NCI-H1417 treated with DMSO at 0.1 percent for 48 hours (cell line): Measurements from ENCODE around the gene ZNF808.
"Not testable (repeated sequence)": the region's sequence is repeated elsewhere in the genome, so short reads cannot be mapped to it uniquely, and the experiment has no call there.

Experiments
- DNase-seq: peaks from one replicate; lab custom pipeline; 2025; lab: John Stamatoyannopoulos, UW

Gene ZNF808

GRCh38 chr19:52593441-52593840 lies 66.0 kb downstream of the ZNF808 start:
- not testable (repeated sequence) for DNase-seq

GRCh38 chr19:52599241-52599640 lies 71.8 kb downstream of the ZNF808 start:
- DNase-seq, result no peak

- no peak for DNase-seq
Measured at GRCh38 chr19:52600639-52601024, 73.2 kb downstream of the ZNF808 start.

GRCh38 chr19:52601025-52601973 lies 73.8 kb downstream of the ZNF808 start:
- peak; percentile 35 for DNase-seq

GRCh38 chr19:52601974-52602366 lies 74.5 kb downstream of the ZNF808 start:
- not testable (repeated sequence) for DNase-seq

- no peak for DNase-seq
Measured at GRCh38 chr19:52602941-52603340, 75.5 kb downstream of the ZNF808 start.

GRCh38 chr19:52603558-52604207 lies 76.2 kb downstream of the ZNF808 start:
- no peak for DNase-seq
